HepG2 (cell line): ENCODE data around the gene GUCA1A.

Experiments used
- ATF7 ChIP-seq, 2 experiments: fragments of 450-650 bp in 1 of 2; sonication (generic) in 1 of 2; formaldehyde crosslinking in 1 of 2; IDR thresholded peaks; 2 replicates each; pipeline versions ENCODE4 v1.4.0 to v1.6.1; 2016 to 2020; ENCODE audit warnings: antibody characterized with exemption in 1 of 2, mild to moderate bottlenecking in 1 of 2, missing genetic modification reagents in 1 of 2
- CTCF ChIP-seq: sonication (generic); formaldehyde crosslinking; IDR thresholded peaks from 2 replicates; pipeline ENCODE4 v1.5.0; 2020; ENCODE audit warnings: mild to moderate bottlenecking, missing genetic modification reagents, moderate library complexity
- FOXJ3 ChIP-seq: sonication (generic); formaldehyde crosslinking; IDR thresholded peaks from 2 replicates; pipeline ENCODE4 v1.4.0; 2020; ENCODE audit warnings: missing genetic modification reagents, mild to moderate bottlenecking, borderline replicate concordance
- PCBP2 ChIP-seq: fragments of 200-400 bp; formaldehyde crosslinking; optimal IDR thresholded peaks from 2 replicates; pipeline ENCODE3; 2018; ENCODE audit warnings: low read length, low read depth; ENCODE audit not compliant: poor library complexity, severe bottlenecking
- POLR2A ChIP-seq, 2 experiments: IDR thresholded peaks; 2 replicates each; pipeline ENCODE4 v1.6.1; 2011; ENCODE audit warnings: low read depth in 2 of 2, low read length in 2 of 2, mild to moderate bottlenecking in 1 of 2, moderate library complexity in 1 of 2; ENCODE audit not compliant: insufficient read depth in 1 of 2
- POLR2AphosphoS5 ChIP-seq: IDR thresholded peaks from 2 replicates; pipeline ENCODE4 v1.6.1; 2012; ENCODE audit warnings: low read depth, low read length
- PRDM10 ChIP-seq: sonication (generic); formaldehyde crosslinking; IDR thresholded peaks from 2 replicates; pipeline ENCODE4 v1.4.0; 2020; ENCODE audit warnings: low read depth, missing genetic modification reagents
- SUZ12 ChIP-seq: fragments of 150-350 bp; IDR thresholded peaks from 2 replicates; pipeline ENCODE4 v1.6.1; 2014; ENCODE audit warnings: low read depth, low read length
- TAF1 ChIP-seq: sonication (generic); formaldehyde crosslinking; IDR thresholded peaks from 2 replicates; pipeline ENCODE4 v1.4.0; 2020; ENCODE audit warnings: missing genetic modification reagents
- USF2 ChIP-seq, 2 experiments: sonication (generic) in 1 of 2; formaldehyde crosslinking in 1 of 2; IDR thresholded peaks; 2 replicates each; pipeline versions ENCODE4 v1.5.1 to v1.6.1; 2011 to 2020; ENCODE audit warnings: borderline replicate concordance in 1 of 2, low read depth in 1 of 2, low read length in 1 of 2, mild to moderate bottlenecking in 1 of 2, missing genetic modification reagents in 1 of 2, moderate library complexity in 1 of 2
- ZNF121 ChIP-seq: sonication (generic); formaldehyde crosslinking; IDR thresholded peaks from 2 replicates; pipeline ENCODE4 v1.5.0; 2020; ENCODE audit warnings: mild to moderate bottlenecking, missing genetic modification reagents
- ZNF747 ChIP-seq: sonication (generic); formaldehyde crosslinking; IDR thresholded peaks from 2 replicates; pipeline ENCODE4 v1.8.1; 2023; ENCODE audit warnings: missing genetic modification reagents, mild to moderate bottlenecking, borderline replicate concordance

GRCh38 chr6:42152024-42152423 lies 21.1 kb upstream of the GUCA1A start:
- TF ChIP-seq PRDM10 (CRISPR knock-in tag) = no peak
- no peak for TF ChIP-seq ZNF747 (CRISPR knock-in tag)
- TF ChIP-seq TAF1 (CRISPR knock-in tag) = no peak
- no peak for TF ChIP-seq PCBP2
- no peak for TF ChIP-seq ZNF121 (CRISPR knock-in tag)
- TF ChIP-seq ATF7 (IDR thresholded peaks at IDR 0.05) = peak; percentile 98
- TF ChIP-seq ATF7 (CRISPR knock-in tag; IDR thresholded peaks at IDR 0.05) = no peak
- no peak for TF ChIP-seq USF2 (IDR thresholded peaks at IDR 0.05; ENCODE audit: low read depth, low read length)
- no peak for TF ChIP-seq USF2 (CRISPR knock-in tag; IDR thresholded peaks at IDR 0.05; ENCODE audit: borderline replicate concordance)
- no peak for TF ChIP-seq POLR2A (IDR thresholded peaks at IDR 0.05; ENCODE audit: insufficient read depth in 1 of 2, low read depth in 2 of 2, low read length in 2 of 2)
- TF ChIP-seq POLR2AphosphoS5 = no peak
- TF ChIP-seq CTCF = no peak
- TF ChIP-seq FOXJ3 = no peak
- no peak for TF ChIP-seq SUZ12
